Uterus (tissue), 2 donors: ENCODE results near the gene TBC1D3B.
"Not testable (repeated sequence)": the region's sequence is repeated elsewhere in the genome, so short reads cannot be mapped to it uniquely, and the experiment has no call there.

Experiments
- POLR2A ChIP-seq, 2 donors: fragments of 450-650 bp; IDR thresholded peaks; one replicate each; pipeline ENCODE4 v1.6.1; 2016; ENCODE audit warnings: antibody characterized with exemption in 2 of 2, mild to moderate bottlenecking in 1 of 2, moderate library complexity in 1 of 2
- TF ChIP-seq, protein P1 (sequence below), 4 experiments: fragments of 200-600 bp in 2 of 4; fragments of 450-650 bp in 2 of 4; sonication (generic) in 2 of 4; IDR thresholded peaks; one replicate each; pipeline ENCODE4 v1.5.1; 2016 to 2019; ENCODE audit warnings: antibody characterized with exemption in 4 of 4, mild to moderate bottlenecking in 2 of 4, moderate library complexity in 1 of 4

DNA sequence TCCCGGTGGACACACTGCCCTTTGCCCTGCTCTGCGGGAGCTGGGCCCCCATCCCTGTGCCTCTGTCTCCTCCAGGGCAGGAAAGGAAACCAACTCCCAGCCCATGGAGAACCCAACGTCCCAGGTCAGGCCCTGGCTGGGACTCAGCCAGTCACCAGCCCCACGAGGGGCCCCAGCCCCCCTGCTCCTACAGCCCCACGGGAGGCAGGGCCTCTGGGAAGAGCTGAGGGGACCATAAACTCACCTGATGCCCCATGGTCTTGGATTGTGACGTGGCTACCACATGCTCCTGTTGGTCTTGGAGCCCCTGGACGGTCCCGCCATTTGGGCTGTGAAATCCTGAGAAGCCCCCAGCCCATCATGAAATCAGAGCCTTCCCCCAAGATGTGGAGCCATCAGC is 7.6 kb downstream of the TBC1D3B start:
- TF ChIP-seq, protein P1, sequence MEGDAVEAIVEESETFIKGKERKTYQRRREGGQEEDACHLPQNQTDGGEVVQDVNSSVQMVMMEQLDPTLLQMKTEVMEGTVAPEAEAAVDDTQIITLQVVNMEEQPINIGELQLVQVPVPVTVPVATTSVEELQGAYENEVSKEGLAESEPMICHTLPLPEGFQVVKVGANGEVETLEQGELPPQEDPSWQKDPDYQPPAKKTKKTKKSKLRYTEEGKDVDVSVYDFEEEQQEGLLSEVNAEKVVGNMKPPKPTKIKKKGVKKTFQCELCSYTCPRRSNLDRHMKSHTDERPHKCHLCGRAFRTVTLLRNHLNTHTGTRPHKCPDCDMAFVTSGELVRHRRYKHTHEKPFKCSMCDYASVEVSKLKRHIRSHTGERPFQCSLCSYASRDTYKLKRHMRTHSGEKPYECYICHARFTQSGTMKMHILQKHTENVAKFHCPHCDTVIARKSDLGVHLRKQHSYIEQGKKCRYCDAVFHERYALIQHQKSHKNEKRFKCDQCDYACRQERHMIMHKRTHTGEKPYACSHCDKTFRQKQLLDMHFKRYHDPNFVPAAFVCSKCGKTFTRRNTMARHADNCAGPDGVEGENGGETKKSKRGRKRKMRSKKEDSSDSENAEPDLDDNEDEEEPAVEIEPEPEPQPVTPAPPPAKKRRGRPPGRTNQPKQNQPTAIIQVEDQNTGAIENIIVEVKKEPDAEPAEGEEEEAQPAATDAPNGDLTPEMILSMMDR (IDR thresholded peaks at IDR 0.05) = not testable (repeated sequence)
- not testable (repeated sequence) for TF ChIP-seq POLR2A (IDR thresholded peaks at IDR 0.05)
